Neuronal stem cell (in vitro differentiated cells): ENCODE measurements around the gene UBAP1.
"Not testable (repeated sequence)": the region's sequence is repeated elsewhere in the genome, so short reads cannot be mapped to it uniquely, and the experiment has no call there.

Source experiments
- DNase-seq: peaks from one replicate; pipeline ENCODE4 v3.0.0-alpha.2; 2013; ENCODE audit warnings: low spot score
- H2AFZ ChIP-seq: one replicate; pipeline ENCODE4 v1.6.1; 2013; ENCODE audit warnings: mild to moderate bottlenecking, low read length, inconsistent platforms
- H2AK5ac ChIP-seq: 2 replicates; pipeline ENCODE4 v1.6.1; 2013; ENCODE audit warnings: low read depth, mild to moderate bottlenecking, inconsistent platforms, low read length, moderate library complexity, mixed read lengths
- H2BK120ac ChIP-seq: 2 replicates; pipeline ENCODE4 v1.6.1; 2013; ENCODE audit warnings: low read depth, mild to moderate bottlenecking, inconsistent platforms, low read length, moderate library complexity, mixed read lengths
- H2BK12ac ChIP-seq: one replicate; pipeline ENCODE4 v1.6.1; 2013; ENCODE audit warnings: low read length, inconsistent platforms
- H2BK15ac ChIP-seq: 2 replicates; pipeline ENCODE4 v1.6.1; 2013; ENCODE audit warnings: mild to moderate bottlenecking, low read length, inconsistent platforms, mixed read lengths
- H2BK5ac ChIP-seq: one replicate; pipeline ENCODE4 v1.6.1; 2013; ENCODE audit warnings: inconsistent platforms, mild to moderate bottlenecking, low read length, moderate library complexity
- H3K14ac ChIP-seq: one replicate; pipeline ENCODE4 v1.6.1; 2013; ENCODE audit warnings: low read length, inconsistent platforms
- H3K18ac ChIP-seq: 2 replicates; pipeline ENCODE4 v1.6.1; 2013; ENCODE audit warnings: low read length, inconsistent platforms
- H3K23ac ChIP-seq: 2 replicates; pipeline ENCODE4 v1.6.1; 2013; ENCODE audit warnings: low read depth, mild to moderate bottlenecking, mixed read lengths, low read length, inconsistent platforms; ENCODE audit not compliant: poor library complexity
- H3K27ac ChIP-seq: replicated peaks from 3 replicates; pipeline ENCODE4 v1.5.1; 2013; ENCODE audit warnings: low read length, inconsistent platforms
- H3K27me3 ChIP-seq, 3 experiments: 2 replicates each; pipeline ENCODE4 v1.6.1; 2013; ENCODE audit warnings: low read length in 3 of 3, mild to moderate bottlenecking in 2 of 3, inconsistent platforms in 1 of 3, low read depth in 1 of 3, mixed read lengths in 1 of 3, moderate library complexity in 1 of 3; ENCODE audit not compliant: control insufficient read depth in 3 of 3, insufficient read depth in 3 of 3
- H3K36me3 ChIP-seq, 2 donors: replicated peaks in 1 of 2; 2 replicates each; pipeline ENCODE4 v1.6.1; 2013; ENCODE audit warnings: low read length in 2 of 2; ENCODE audit not compliant: control insufficient read depth in 2 of 2, insufficient read depth in 2 of 2
- H3K4ac ChIP-seq: 2 replicates; pipeline ENCODE4 v1.6.1; 2013; ENCODE audit warnings: inconsistent platforms, mild to moderate bottlenecking, low read length, moderate library complexity
- H3K4me1 ChIP-seq, 2 donors: 1 replicate in 1 of 2; 2 replicates in 1 of 2; pipeline ENCODE4 v1.6.1; 2013; ENCODE audit warnings: low read length in 2 of 2, low read depth in 1 of 2; ENCODE audit not compliant: control insufficient read depth in 2 of 2, insufficient read depth in 1 of 2
- H3K4me2 ChIP-seq: one replicate; pipeline ENCODE4 v1.6.1; 2013; ENCODE audit warnings: mild to moderate bottlenecking, low read length, inconsistent platforms; ENCODE audit not compliant: insufficient read depth, poor library complexity, severe bottlenecking
- H3K4me3 ChIP-seq, 2 donors: 2 replicates each; pipeline ENCODE4 v1.5.1; 2013; ENCODE audit warnings: low read length in 2 of 2, mild to moderate bottlenecking in 2 of 2, inconsistent platforms in 1 of 2, moderate library complexity in 1 of 2
- H3K79me1 ChIP-seq: one replicate; pipeline ENCODE4 v1.6.1; 2013; ENCODE audit warnings: low read depth, mild to moderate bottlenecking, inconsistent platforms, low read length, moderate library complexity
- H3K9ac ChIP-seq: one replicate; pipeline ENCODE4 v1.6.1; 2013; ENCODE audit warnings: mild to moderate bottlenecking, low read depth, low read length, inconsistent platforms; ENCODE audit not compliant: poor library complexity
- H3K9me3 ChIP-seq, 2 donors: replicated peaks in 1 of 2; 2 replicates each; pipeline versions ENCODE3 to v1.6.1; 2013; ENCODE audit warnings: low read length in 2 of 2, mild to moderate bottlenecking in 2 of 2, inconsistent platforms in 1 of 2, low read depth in 1 of 2, mixed read lengths in 1 of 2, moderate library complexity in 1 of 2; ENCODE audit not compliant: control insufficient read depth in 2 of 2, insufficient read depth in 1 of 2
- H4K8ac ChIP-seq: one replicate; pipeline ENCODE4 v1.6.1; 2013; ENCODE audit warnings: low read depth, mild to moderate bottlenecking, inconsistent platforms, low read length, moderate library complexity
- H4K91ac ChIP-seq: one replicate; pipeline ENCODE4 v1.6.1; 2013; ENCODE audit warnings: low read length, low read depth, mild to moderate bottlenecking, inconsistent platforms; ENCODE audit not compliant: poor library complexity
- WGBS, 2 donors: extraction: QIAGEN DNeasy Blood & Tissue Kit; methylation state at CpG; one replicate each; pipeline ENCODE4 v1.1.7; 2013; ENCODE audit warnings: missing lambda C conversion rate in 2 of 2, mixed read lengths in 1 of 2; ENCODE audit not compliant: insufficient read length in 2 of 2, insufficient replicate concordance in 1 of 2; ENCODE audit errors: extremely low coverage in 2 of 2; 5-methylcytosine and 5-hydroxymethylcytosine counted together

Gene UBAP1

GRCh38 chr9:34214354-34215000 lies 35.6 kb downstream of the UBAP1 start:
- H3K27me3 ChIP-seq, H3K36me3 ChIP-seq, H2BK12ac ChIP-seq, H3K4me2 ChIP-seq, H3K18ac ChIP-seq, DNase-seq, H2BK120ac ChIP-seq, H4K8ac ChIP-seq, H3K23ac ChIP-seq, H3K4me1 ChIP-seq, H3K27ac ChIP-seq, H3K4ac ChIP-seq, H3K14ac ChIP-seq, H4K91ac ChIP-seq, H3K79me1 ChIP-seq, H2AFZ ChIP-seq, H3K9me3 ChIP-seq, H3K4me3 ChIP-seq, H2AK5ac ChIP-seq, H2BK15ac ChIP-seq, H2BK5ac ChIP-seq, H3K9ac ChIP-seq: not testable (repeated sequence)
- WGBS, 2 donors: no CpG with 5 or more reads among the region's 4 CpGs

GRCh38 chr9:34216325-34216724 lies 37.5 kb downstream of the UBAP1 start:
- no CpG with 5 or more reads among the region's 3 CpGs for WGBS, 2 donors

GRCh38 chr9:34217015-34217414 lies 38.2 kb downstream of the UBAP1 start:
- H4K8ac ChIP-seq, H2BK120ac ChIP-seq, H2BK5ac ChIP-seq, H3K14ac ChIP-seq, H4K91ac ChIP-seq, H3K9ac ChIP-seq, H3K9me3 ChIP-seq, H3K79me1 ChIP-seq, H3K4ac ChIP-seq, H3K4me1 ChIP-seq, H2AK5ac ChIP-seq, H2BK12ac ChIP-seq, H3K36me3 ChIP-seq, H3K18ac ChIP-seq, H3K23ac ChIP-seq, H3K4me3 ChIP-seq, H2AFZ ChIP-seq, H3K4me2 ChIP-seq, DNase-seq, H3K27me3 ChIP-seq, H3K27ac ChIP-seq, H2BK15ac ChIP-seq: not testable (repeated sequence)
- no CpG with 5 or more reads among the region's 2 CpGs for WGBS, 2 donors

More at GRCh38 chr9:34216325-34216724, 37.5 kb downstream of the UBAP1 start:
- Histone ChIP-seq H2BK15ac (no peak overlapping the region), H2AK5ac (no peak overlapping the region), H3K4me1 (no peaks in the 10 kb centered on the region), H2AFZ (no peak overlapping the region), H3K36me3 (no peaks in the 10 kb centered on the region), H3K27me3 (no peaks in the 10 kb centered on the region), H3K9ac (no peak overlapping the region), H2BK12ac (no peak overlapping the region), H3K79me1 (no peaks in the 10 kb centered on the region), H4K91ac (no peak overlapping the region), H3K9me3 (no peaks in the 10 kb centered on the region), H3K27ac (no peak overlapping the region), H3K4ac (no peak overlapping the region), H2BK5ac (no peak overlapping the region), H3K14ac (no peak overlapping the region), H4K8ac (no peak overlapping the region), H3K4me2 (no peak overlapping the region), H3K4me3 (no peak overlapping the region), H3K23ac (no peak overlapping the region), H2BK120ac (no peak overlapping the region), H3K18ac (no peak overlapping the region)
- no peak for DNase-seq

GRCh38 chr9:34218446-34218845 lies 39.6 kb downstream of the UBAP1 start:
- H3K18ac ChIP-seq: no peak overlapping the region
- H4K8ac ChIP-seq: no peak overlapping the region
- H2AFZ ChIP-seq: no peak overlapping the region
- WGBS, 2 donors: no CpG with 5 or more reads among the region's 5 CpGs
- DNase-seq: no peak
- no peaks in the 10 kb centered on the region for H3K27me3 ChIP-seq
- no peak overlapping the region for H2AK5ac ChIP-seq
- no peaks in the 10 kb centered on the region for H3K9me3 ChIP-seq
- H4K91ac ChIP-seq: no peak overlapping the region
- no peak overlapping the region for H3K23ac ChIP-seq
- H3K4me3 ChIP-seq: no peak overlapping the region
- no peak overlapping the region for H3K9ac ChIP-seq
- no peak overlapping the region for H2BK12ac ChIP-seq
- no peak overlapping the region for H3K4ac ChIP-seq
- H2BK120ac ChIP-seq: no peak overlapping the region
- no peak overlapping the region for H3K27ac ChIP-seq
- no peak overlapping the region for H2BK5ac ChIP-seq
- no peaks in the 10 kb centered on the region for H3K79me1 ChIP-seq
- H3K14ac ChIP-seq: no peak overlapping the region
- H3K4me2 ChIP-seq: no peak overlapping the region
- peaks cover 0 to 11% of the 10 kb centered on the region in 2 donors for H3K36me3 ChIP-seq
- no peak overlapping the region for H2BK15ac ChIP-seq
- no peaks in the 10 kb centered on the region for H3K4me1 ChIP-seq
